Epithelial cell of proximal tubule (primary cell): ENCODE measurements around the gene PHF20. TPM values are rescaled to one million over a fixed set of nuclear protein-coding genes. Genes with fewer than 3 reads are reported as not detected.
A peak's percentile ranks its signal among the peaks of the same experiment; 100 is the strongest.

ENCODE experiments used
- DNase-seq: peaks from one replicate; pipeline ENCODE4 v3.0.0-alpha.2; 2011; ENCODE audit warnings: low read depth
- H3K4me3 ChIP-seq: 2 replicates; pipeline ENCODE4 v1.5.1; 2011; ENCODE audit warnings: low read depth, mild to moderate bottlenecking, low read length
- total RNA-seq: library from RNA; depleted of rRNA; stranded (reverse); fragments of >200 nt; gene quantifications from 2 replicates; pipeline ENCODE4 v1.2.3, GENCODE V29; 2015
- TF ChIP-seq, protein P1 (sequence below): conservative IDR thresholded peaks from 2 replicates; pipeline ENCODE4 v1.5.1; 2012; ENCODE audit warnings: low read depth, mild to moderate bottlenecking, low read length

The PHF20 gene
- total RNA-seq, 1 donor from 2014 or later: 19.0 TPM

GRCh38 chr20:35734777-35735649, 36.8 kb upstream of the PHF20 start:
- TF ChIP-seq, protein P1, sequence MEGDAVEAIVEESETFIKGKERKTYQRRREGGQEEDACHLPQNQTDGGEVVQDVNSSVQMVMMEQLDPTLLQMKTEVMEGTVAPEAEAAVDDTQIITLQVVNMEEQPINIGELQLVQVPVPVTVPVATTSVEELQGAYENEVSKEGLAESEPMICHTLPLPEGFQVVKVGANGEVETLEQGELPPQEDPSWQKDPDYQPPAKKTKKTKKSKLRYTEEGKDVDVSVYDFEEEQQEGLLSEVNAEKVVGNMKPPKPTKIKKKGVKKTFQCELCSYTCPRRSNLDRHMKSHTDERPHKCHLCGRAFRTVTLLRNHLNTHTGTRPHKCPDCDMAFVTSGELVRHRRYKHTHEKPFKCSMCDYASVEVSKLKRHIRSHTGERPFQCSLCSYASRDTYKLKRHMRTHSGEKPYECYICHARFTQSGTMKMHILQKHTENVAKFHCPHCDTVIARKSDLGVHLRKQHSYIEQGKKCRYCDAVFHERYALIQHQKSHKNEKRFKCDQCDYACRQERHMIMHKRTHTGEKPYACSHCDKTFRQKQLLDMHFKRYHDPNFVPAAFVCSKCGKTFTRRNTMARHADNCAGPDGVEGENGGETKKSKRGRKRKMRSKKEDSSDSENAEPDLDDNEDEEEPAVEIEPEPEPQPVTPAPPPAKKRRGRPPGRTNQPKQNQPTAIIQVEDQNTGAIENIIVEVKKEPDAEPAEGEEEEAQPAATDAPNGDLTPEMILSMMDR: no peak
- H3K4me3 ChIP-seq: no peak overlapping the region
- no peak for DNase-seq

- TF ChIP-seq, protein P1: no peak
- H3K4me3 ChIP-seq: no peak overlapping the region
- DNase-seq: no peak
Observed at GRCh38 chr20:35735826-35736470, 35.9 kb upstream of the PHF20 start.

DNA sequence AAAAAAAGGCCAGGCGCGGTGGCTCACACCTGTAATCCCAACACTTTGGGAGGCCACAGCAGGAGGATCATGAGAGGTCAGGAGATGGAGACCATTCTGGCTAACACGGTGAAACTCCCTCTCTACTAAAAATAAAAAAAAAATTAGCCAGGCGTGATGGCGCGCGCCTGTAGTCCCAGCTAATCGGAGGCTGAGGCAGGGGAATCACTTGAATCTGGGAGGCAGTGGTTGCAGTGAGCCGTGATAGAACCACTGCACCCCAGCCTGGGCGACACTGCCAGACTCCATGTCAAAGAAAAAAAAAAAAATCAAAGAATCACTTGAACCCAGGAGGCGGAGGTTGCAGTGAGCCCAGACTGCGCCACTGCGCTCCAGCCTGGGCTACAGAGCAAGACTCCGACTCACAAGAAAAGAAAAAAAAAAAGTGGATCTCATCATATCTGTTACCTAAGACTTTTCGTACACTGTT, 33.9 kb upstream of the PHF20 start:
- no peak overlapping the region for H3K4me3 ChIP-seq
- DNase-seq: no peak
- TF ChIP-seq, protein P1: no peak

DNA sequence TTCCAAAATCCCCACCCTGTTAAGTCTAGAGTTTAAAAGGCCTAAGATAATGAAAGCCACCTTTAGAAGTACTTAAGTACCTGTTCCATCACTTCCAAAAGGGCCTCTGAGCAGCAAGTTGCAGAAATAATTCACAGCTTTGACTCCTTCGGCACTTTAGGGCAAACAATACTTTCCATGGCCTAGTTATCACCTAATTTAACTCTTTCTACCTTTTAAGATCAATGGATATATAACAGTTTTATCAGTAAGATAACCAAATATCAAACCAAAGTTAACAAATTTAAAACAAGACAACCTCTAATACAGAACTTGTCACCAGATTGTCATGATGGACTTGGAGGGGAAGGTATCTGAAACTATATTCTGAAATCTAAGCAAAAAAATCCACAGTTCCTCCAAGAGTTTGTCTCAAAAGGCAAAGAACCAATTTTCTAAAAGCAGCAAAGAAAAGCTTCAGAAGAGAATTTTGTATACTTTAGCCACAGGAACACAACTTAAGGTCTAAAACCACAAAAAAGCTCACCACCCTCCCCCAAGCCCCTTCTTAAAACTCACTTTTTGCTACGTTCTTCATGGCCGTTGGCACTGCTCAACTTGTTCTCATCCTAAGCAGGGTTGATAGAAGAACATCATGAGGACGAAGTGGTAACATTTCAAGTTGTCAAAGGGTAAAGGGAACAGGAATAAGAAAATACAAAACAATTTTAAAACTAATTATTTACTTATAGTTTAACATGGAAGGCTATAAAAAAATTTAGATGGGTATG, 33.2 kb upstream of the PHF20 start:
- peak overlapping the region; percentile 9 for H3K4me3 ChIP-seq
- TF ChIP-seq, protein P1: no peak
- no peak for DNase-seq

GRCh38 chr20:35739294-35740163, 32.3 kb upstream of the PHF20 start:
- no peak for DNase-seq
- TF ChIP-seq, protein P1: peak; percentile 33
- H3K4me3 ChIP-seq: peak overlapping the region; percentile 98
